Prostate gland (tissue), 2 donors: ENCODE results near the gene ARV1. TPM values are rescaled to one million over a fixed set of nuclear protein-coding genes. Genes with fewer than 3 reads are reported as not detected.

ENCODE experiments used
- DNase-seq: peaks from one replicate; pipeline ENCODE4 v3.0.0-alpha.2; 2019; ENCODE audit warnings: low spot score
- H3K27ac ChIP-seq, 2 donors: fragments of 200-600 bp; sonication (generic); 2 replicates each; pipeline ENCODE4 v1.5.1; 2017 to 2019
- H3K27me3 ChIP-seq: fragments of 200-600 bp; sonication (generic); replicated peaks from 2 replicates; pipeline ENCODE4 v1.5.1; 2019; ENCODE audit not compliant: insufficient read depth
- H3K36me3 ChIP-seq, 2 donors: fragments of 200-600 bp; sonication (generic); 1 replicate in 1 of 2; 2 replicates in 1 of 2; pipeline versions ENCODE4 v1.5.1 to v1.8.1; 2017 to 2019
- H3K4me1 ChIP-seq: fragments of 200-600 bp; sonication (generic); replicated peaks from 2 replicates; pipeline ENCODE4 v1.5.1; 2019
- H3K4me3 ChIP-seq, 2 donors: fragments of 200-600 bp; sonication (generic); 2 replicates each; pipeline ENCODE4 v1.5.1; 2017 to 2019
- H3K9me3 ChIP-seq: fragments of 200-600 bp; sonication (generic); 2 replicates; pipeline ENCODE4 v1.5.1; 2017
- POLR2A ChIP-seq: fragments of 450-650 bp; IDR thresholded peaks from one replicate; pipeline ENCODE4 v1.6.1; 2016; ENCODE audit warnings: antibody characterized with exemption, mild to moderate bottlenecking
- POLR2AphosphoS5 ChIP-seq: sonication (generic); formaldehyde crosslinking; IDR thresholded peaks from one replicate; pipeline ENCODE4 v1.6.1; 2017; ENCODE audit warnings: antibody characterized with exemption
- WGBS: methylation state at CpG from one replicate; pipeline ENCODE4 v1.1.5; 2018; 5-methylcytosine and 5-hydroxymethylcytosine counted together
- intact Hi-C: fragments of 100-400 bp; cut with DNase I; formaldehyde crosslinking; loops from one replicate; pipeline ENCODE4 v1.14.2; 2022
- total RNA-seq, 2 donors: library from RNA; depleted of rRNA; stranded (reverse); fragments of >200 nt; gene quantifications; one replicate each; pipeline ENCODE4 v1.1.0, GENCODE V29; 2016
- TF ChIP-seq, protein P1 (sequence below), 4 experiments: fragments of 200-600 bp in 2 of 4; fragments of 450-650 bp in 2 of 4; sonication (generic) in 2 of 4; IDR thresholded peaks; 1 replicate in 3 of 4; 2 replicates in 1 of 4; pipeline ENCODE4 v1.5.1; 2016 to 2019; ENCODE audit warnings: antibody characterized with exemption in 4 of 4, mild to moderate bottlenecking in 2 of 4, moderate library complexity in 2 of 4

The ARV1 gene
- total RNA-seq, 2 donors from 2014 or later, result 27.6 to 29.6 TPM

DNA sequence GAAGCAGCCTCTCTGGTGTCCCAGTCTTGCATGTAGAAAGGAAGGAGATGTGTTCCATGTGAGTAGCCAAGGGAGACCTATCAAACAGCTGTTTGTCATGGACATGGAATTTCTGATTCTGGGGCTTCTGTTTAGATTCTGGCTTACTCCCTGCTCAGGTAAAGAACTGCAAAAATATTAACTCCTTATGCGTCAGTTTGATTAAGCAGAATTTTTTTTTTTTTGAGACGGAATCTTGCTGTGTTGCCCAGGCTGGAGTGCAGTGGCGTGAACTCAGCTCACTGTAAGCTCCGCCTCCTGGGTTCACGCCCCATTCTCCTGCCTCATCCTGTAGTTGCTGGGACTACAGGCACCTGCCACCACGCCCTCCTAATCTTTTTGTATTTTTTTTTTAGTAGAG, 6.8 kb downstream of the ARV1 start:
- H3K4me3 ChIP-seq, result no peak overlapping the region
- intact Hi-C loops, result no loop called here
- H3K9me3 ChIP-seq, result no peaks in the 10 kb centered on the region
- 91% methylated on average over 6 of the region's 6 CpGs for WGBS
- no peaks in the 10 kb centered on the region for H3K27me3 ChIP-seq
- TF ChIP-seq, protein P1, sequence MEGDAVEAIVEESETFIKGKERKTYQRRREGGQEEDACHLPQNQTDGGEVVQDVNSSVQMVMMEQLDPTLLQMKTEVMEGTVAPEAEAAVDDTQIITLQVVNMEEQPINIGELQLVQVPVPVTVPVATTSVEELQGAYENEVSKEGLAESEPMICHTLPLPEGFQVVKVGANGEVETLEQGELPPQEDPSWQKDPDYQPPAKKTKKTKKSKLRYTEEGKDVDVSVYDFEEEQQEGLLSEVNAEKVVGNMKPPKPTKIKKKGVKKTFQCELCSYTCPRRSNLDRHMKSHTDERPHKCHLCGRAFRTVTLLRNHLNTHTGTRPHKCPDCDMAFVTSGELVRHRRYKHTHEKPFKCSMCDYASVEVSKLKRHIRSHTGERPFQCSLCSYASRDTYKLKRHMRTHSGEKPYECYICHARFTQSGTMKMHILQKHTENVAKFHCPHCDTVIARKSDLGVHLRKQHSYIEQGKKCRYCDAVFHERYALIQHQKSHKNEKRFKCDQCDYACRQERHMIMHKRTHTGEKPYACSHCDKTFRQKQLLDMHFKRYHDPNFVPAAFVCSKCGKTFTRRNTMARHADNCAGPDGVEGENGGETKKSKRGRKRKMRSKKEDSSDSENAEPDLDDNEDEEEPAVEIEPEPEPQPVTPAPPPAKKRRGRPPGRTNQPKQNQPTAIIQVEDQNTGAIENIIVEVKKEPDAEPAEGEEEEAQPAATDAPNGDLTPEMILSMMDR (IDR thresholded peaks at IDR 0.05), result no peak
- TF ChIP-seq POLR2A (no peak), POLR2AphosphoS5 (no peak)
- H3K4me1 ChIP-seq, result no peaks in the 10 kb centered on the region
- no peaks in the 10 kb centered on the region for H3K36me3 ChIP-seq
- H3K27ac ChIP-seq, result no peak overlapping the region
- DNase-seq, result no peak

DNA sequence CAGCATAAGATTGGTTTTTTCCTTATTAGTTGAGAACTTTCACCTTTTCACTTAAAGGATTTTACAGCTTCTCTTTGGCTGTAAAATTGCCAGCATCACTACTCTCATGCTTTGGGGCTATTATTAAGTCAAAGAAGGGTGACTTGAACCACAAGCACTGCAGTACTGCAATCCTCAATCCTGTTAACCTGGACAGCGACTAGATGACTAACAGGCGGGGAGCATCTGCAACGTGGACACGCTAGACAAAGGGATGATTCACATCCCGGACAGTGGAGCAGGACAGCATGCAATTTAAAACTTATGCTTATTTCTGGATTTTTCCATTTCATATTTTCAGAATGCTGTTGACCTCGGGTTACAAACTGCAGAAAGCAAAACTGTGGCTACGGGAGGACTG, 8.1 kb downstream of the ARV1 start:
- Histone ChIP-seq H3K27me3 (no peaks in the 10 kb centered on the region), H3K4me3 (no peak overlapping the region), H3K4me1 (no peaks in the 10 kb centered on the region), H3K9me3 (no peaks in the 10 kb centered on the region), H3K27ac (no peak overlapping the region), H3K36me3 (peaks cover 0 to 2% of the 10 kb centered on the region in 2 donors)
- no peak for DNase-seq
- TF ChIP-seq POLR2A, result no peak
- TF ChIP-seq POLR2AphosphoS5, result no peak
- TF ChIP-seq, protein P1 (IDR thresholded peaks at IDR 0.05), result no peak
- WGBS, result 78% methylated on average over 7 of the region's 7 CpGs
- intact Hi-C loops, result no loop called here

DNA sequence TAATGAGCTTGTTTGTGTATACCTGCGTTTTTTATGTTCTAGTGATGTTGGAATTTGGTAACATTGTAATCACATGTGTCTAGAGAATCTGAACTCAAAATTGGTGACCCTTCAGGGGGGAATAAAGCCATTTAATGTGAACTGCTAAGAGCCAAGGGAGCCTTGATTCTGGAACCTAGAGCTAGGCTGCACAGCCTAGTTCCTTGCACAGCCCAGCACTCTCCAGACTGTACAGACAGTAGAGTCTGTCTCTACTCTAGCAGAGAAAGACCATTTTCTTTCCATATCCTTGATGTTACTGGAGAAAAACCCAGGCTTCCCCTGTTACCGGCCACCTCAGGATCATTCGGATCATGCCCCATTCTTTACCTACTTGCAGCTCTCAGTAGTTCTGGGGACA, 8.6 kb downstream of the ARV1 start:
- no peaks in the 10 kb centered on the region for H3K9me3 ChIP-seq
- no peak overlapping the region for H3K4me3 ChIP-seq
- intact Hi-C loops, result no loop called here
- peaks cover 0 to 5% of the 10 kb centered on the region in 2 donors for H3K36me3 ChIP-seq
- WGBS, result 87% methylated on average over 3 of the region's 3 CpGs
- H3K4me1 ChIP-seq, result no peaks in the 10 kb centered on the region
- no peak for DNase-seq
- no peak for TF ChIP-seq POLR2AphosphoS5
- TF ChIP-seq, protein P1 (IDR thresholded peaks at IDR 0.05), result no peak
- no peak for TF ChIP-seq POLR2A
- no peaks in the 10 kb centered on the region for H3K27me3 ChIP-seq
- H3K27ac ChIP-seq, result no peak overlapping the region

DNA sequence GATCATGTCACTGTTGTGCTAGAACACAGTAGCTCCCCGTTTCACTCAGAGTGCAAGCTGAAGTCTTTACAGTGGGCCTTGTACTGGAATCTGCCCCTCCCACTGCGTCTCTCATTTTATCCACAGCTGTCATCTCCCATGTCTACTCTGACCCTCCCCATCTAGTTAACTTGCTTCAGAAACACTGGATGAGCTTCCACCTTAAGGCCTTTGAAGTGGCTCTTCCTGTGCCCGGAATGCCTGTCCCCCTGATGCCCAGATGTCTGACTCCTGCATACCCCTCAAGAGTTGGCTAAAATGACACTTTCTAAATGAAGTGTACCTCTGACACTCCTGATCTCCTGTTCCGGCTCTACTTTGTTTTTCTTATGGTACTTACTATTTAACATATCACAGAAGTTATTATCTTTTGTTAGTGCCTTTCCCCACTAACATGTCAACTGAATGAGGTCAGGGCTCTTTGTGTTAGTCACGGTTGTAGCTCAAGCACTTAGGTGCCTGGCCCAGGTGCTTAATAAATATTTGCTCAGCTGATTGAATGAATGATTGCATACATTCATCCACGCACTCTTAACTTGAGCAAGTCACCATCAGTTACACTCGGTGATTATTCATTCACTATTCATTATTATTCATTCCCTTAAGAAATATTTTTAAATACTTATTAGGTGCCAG, 13.3 kb downstream of the ARV1 start:
- no peaks in the 10 kb centered on the region for H3K27me3 ChIP-seq
- intact Hi-C loops, result no loop called here
- TF ChIP-seq POLR2AphosphoS5 (no peak), POLR2A (no peak)
- TF ChIP-seq, protein P1 (IDR thresholded peaks at IDR 0.05), result no peak
- WGBS, result 73% methylated on average over 7 of the region's 7 CpGs
- no peak for DNase-seq
- H3K4me3 ChIP-seq, result no peak overlapping the region
- H3K4me1 ChIP-seq, result no peaks in the 10 kb centered on the region
- H3K9me3 ChIP-seq, result no peaks in the 10 kb centered on the region
- H3K36me3 ChIP-seq, result peaks cover 0 to 5% of the 10 kb centered on the region in 2 donors
- no peak overlapping the region for H3K27ac ChIP-seq

DNA sequence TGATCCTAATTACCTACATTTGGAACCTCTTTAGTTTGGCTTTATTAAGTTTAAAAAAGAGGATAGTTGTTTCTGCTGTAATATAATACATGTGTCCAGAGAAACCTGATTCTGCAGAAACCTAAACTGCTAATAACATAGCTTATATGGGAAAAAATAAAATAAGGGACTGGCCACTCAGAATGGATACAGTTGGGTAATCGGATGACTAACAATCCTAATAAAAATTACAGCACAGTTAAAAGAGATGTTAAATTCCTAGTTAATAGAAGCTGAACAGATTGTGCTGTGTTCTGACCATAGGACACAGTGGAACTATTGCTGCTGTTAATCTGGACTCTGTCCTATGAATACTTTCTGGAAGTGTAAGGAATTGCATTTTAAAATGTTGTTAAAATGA, 16.0 kb downstream of the ARV1 start:
- Histone ChIP-seq H3K4me1 (no peaks in the 10 kb centered on the region), H3K27me3 (no peaks in the 10 kb centered on the region), H3K4me3 (no peak overlapping the region), H3K27ac (no peak overlapping the region), H3K36me3 (peaks cover 12 to 13% of the 10 kb centered on the region in 2 donors), H3K9me3 (no peaks in the 10 kb centered on the region)
- TF ChIP-seq POLR2AphosphoS5 (no peak), POLR2A (no peak)
- TF ChIP-seq, protein P1 (IDR thresholded peaks at IDR 0.05), result no peak
- 39% methylated on average over 1 of the region's 1 CpG for WGBS
- no peak for DNase-seq
- intact Hi-C loops, result no loop called here
